ENCODE measurements around the gene FAM120B.
"Not testable (repeated sequence)": the region's sequence is repeated elsewhere in the genome, so short reads cannot be mapped to it uniquely, and the experiment has no call there.

FAM120B gene

GRCh38 chr6:170398743-170399369 is 92.3 kb downstream of the FAM120B start:
- DNase-seq, result not testable (repeated sequence)

- DNase-seq, result not testable (repeated sequence)
These were observed 93.5 kb downstream of the FAM120B start for GRCh38 chr6:170399955-170400558.

GRCh38 chr6:170402318-170403040 is 95.9 kb downstream of the FAM120B start:
- no peak for DNase-seq

GRCh38 chr6:170403451-170403850 is 96.9 kb downstream of the FAM120B start:
- DNase-seq, result no peak

GRCh38 chr6:170404036-170404435 is 97.5 kb downstream of the FAM120B start:
- no peak for DNase-seq

GRCh38 chr6:170404697-170405096 is 98.1 kb downstream of the FAM120B start:
- no peak for DNase-seq

- no peak for DNase-seq
These were observed 98.9 kb downstream of the FAM120B start for GRCh38 chr6:170405311-170405975.

- DNase-seq, result no peak
These were observed 100.6 kb downstream of the FAM120B start for GRCh38 chr6:170407200-170407599.

GRCh38 chr6:170407932-170408331 is 101.4 kb downstream of the FAM120B start:
- no peak for DNase-seq

GRCh38 chr6:170409746-170410145 is 103.2 kb downstream of the FAM120B start:
- not testable (repeated sequence) for DNase-seq

- DNase-seq, result no peak
These were observed 103.7 kb downstream of the FAM120B start for GRCh38 chr6:170410241-170410640.

GRCh38 chr6:170415318-170415717 is 108.8 kb downstream of the FAM120B start:
- no peak for DNase-seq

GRCh38 chr6:170416303-170416702 is 109.7 kb downstream of the FAM120B start:
- no peak for DNase-seq

GRCh38 chr6:170416959-170417606 is 110.5 kb downstream of the FAM120B start:
- DNase-seq, result no peak

GRCh38 chr6:170417881-170418280 is 111.3 kb downstream of the FAM120B start:
- no peak for DNase-seq

GRCh38 chr6:170420283-170420682 is 113.7 kb downstream of the FAM120B start:
- no peak for DNase-seq

- no peak for DNase-seq
These were observed 114.5 kb downstream of the FAM120B start for GRCh38 chr6:170420791-170421776.

GRCh38 chr6:170421921-170422320 is 115.4 kb downstream of the FAM120B start:
- no peak for DNase-seq

- no peak for DNase-seq
These were observed 116.5 kb downstream of the FAM120B start for GRCh38 chr6:170423030-170423429.

GRCh38 chr6:170423814-170424603 is 117.5 kb downstream of the FAM120B start:
- no peak for DNase-seq

GRCh38 chr6:170424604-170425126 is 118.1 kb downstream of the FAM120B start:
- DNase-seq, result no peak

All from NCI-H2081 treated with DMSO at 0.1 percent for 48 hours (cell line).